Measurements from ENCODE around the gene BST2. TPM values are rescaled to one million over a fixed set of nuclear protein-coding genes. Genes with fewer than 3 reads are reported as not detected.
"Not testable (repeated sequence)": the region's sequence is repeated elsewhere in the genome, so short reads cannot be mapped to it uniquely, and the experiment has no call there.

Gene BST2
- total and polyA plus RNA-seq, 5 donors from 2014 or later: 45.6 to 175 (median 157) TPM

GRCh38 chr19:17379221-17379631 is 26.2 kb downstream of the BST2 start:
- Mint-ChIP-seq H3K27ac (no peak overlapping the region), H3K4me3 (no peak overlapping the region), H3K4me1 (peaks cover 4 to 11% (median 8%) of the 10 kb centered on the region in 4 donors), H3K9me3 (peaks cover 0 to 2% (median 0%) of the 10 kb centered on the region in 7 donors), H3K36me3 (peaks cover 4% of the 10 kb centered on the region), H3K27me3 (peaks cover 38% of the 10 kb centered on the region)
- H3K4me3 ChIP-seq (ENCODE audit: low read depth, low read length): no peak overlapping the region
- H3K27me3 ChIP-seq (ENCODE audit: control insufficient read depth, insufficient read depth, low read length): no peaks in the 10 kb centered on the region
- H3K9me3 ChIP-seq (ENCODE audit: control insufficient read depth in 2 of 2, low read length in 2 of 2): no peaks in the 10 kb centered on the region
- ATAC-seq (ENCODE audit: low read depth in 2 of 2) (no peak), DNase-seq (no peak)
- H3K36me3 ChIP-seq (ENCODE audit: control insufficient read depth, insufficient read depth, low read length): no peaks in the 10 kb centered on the region
- no peak overlapping the region for H3K27ac ChIP-seq (ENCODE audit: insufficient read depth, low read length, poor library complexity, severe bottlenecking)
- peaks cover 5% of the 10 kb centered on the region for H3K4me1 ChIP-seq (ENCODE audit: control insufficient read depth, insufficient read depth, low read length, poor library complexity, severe bottlenecking)

- Mint-ChIP-seq H3K27ac (no peak overlapping the region), H3K36me3 (peaks cover 4% of the 10 kb centered on the region), H3K4me1 (peaks cover 4 to 11% (median 8%) of the 10 kb centered on the region in 4 donors), H3K9me3 (peaks cover 0 to 2% (median 0%) of the 10 kb centered on the region in 7 donors), H3K4me3 (no peak overlapping the region), H3K27me3 (peaks cover 43% of the 10 kb centered on the region)
- H3K4me3 ChIP-seq (ENCODE audit: low read depth, low read length): no peak overlapping the region
- H3K9me3 ChIP-seq (ENCODE audit: control insufficient read depth in 2 of 2, low read length in 2 of 2): no peaks in the 10 kb centered on the region
- no peak overlapping the region for H3K27ac ChIP-seq (ENCODE audit: insufficient read depth, low read length, poor library complexity, severe bottlenecking)
- ATAC-seq (ENCODE audit: low read depth in 2 of 2) (no peak), DNase-seq (no peak)
- peaks cover 5% of the 10 kb centered on the region for H3K4me1 ChIP-seq (ENCODE audit: control insufficient read depth, insufficient read depth, low read length, poor library complexity, severe bottlenecking)
- H3K27me3 ChIP-seq (ENCODE audit: control insufficient read depth, insufficient read depth, low read length): no peaks in the 10 kb centered on the region
- H3K36me3 ChIP-seq (ENCODE audit: control insufficient read depth, insufficient read depth, low read length): no peaks in the 10 kb centered on the region
These were observed 27.2 kb downstream of the BST2 start for GRCh38 chr19:17378271-17378670.

GRCh38 chr19:17376935-17377600 is 28.4 kb downstream of the BST2 start, which contains the start of gene PLVAP:
Gene PLVAP (minus strand): TSS chr19:17377342. CDS start chr19:17377288, 54 bp downstream.
- no peaks in the 10 kb centered on the region for H3K4me1 ChIP-seq (ENCODE audit: control insufficient read depth, insufficient read depth, low read length, poor library complexity, severe bottlenecking)
- H3K27me3 Mint-ChIP-seq: peaks cover 46% of the 10 kb centered on the region
- ATAC-seq (ENCODE audit: low read depth in 2 of 2): no peak
- H3K4me3 Mint-ChIP-seq: no peak within 1 kb of the TSS
- no peaks in the 10 kb centered on the region for H3K9me3 ChIP-seq (ENCODE audit: control insufficient read depth in 2 of 2, low read length in 2 of 2)
- peaks cover 4% of the 10 kb centered on the region for H3K36me3 Mint-ChIP-seq
- peaks cover 0 to 6% (median 4%) of the 10 kb centered on the region in 4 donors for H3K4me1 Mint-ChIP-seq
- no peak within 1 kb of the TSS for H3K27ac ChIP-seq (ENCODE audit: insufficient read depth, low read length, poor library complexity, severe bottlenecking)
- no peak within 1 kb of the TSS for H3K4me3 ChIP-seq (ENCODE audit: low read depth, low read length)
- DNase-seq: no peak
- no peaks in the 10 kb centered on the region for H3K36me3 ChIP-seq (ENCODE audit: control insufficient read depth, insufficient read depth, low read length)
- H3K9me3 Mint-ChIP-seq: peaks cover 0 to 2% (median 0%) of the 10 kb centered on the region in 7 donors
- H3K27me3 ChIP-seq (ENCODE audit: control insufficient read depth, insufficient read depth, low read length): no peaks in the 10 kb centered on the region
- H3K27ac Mint-ChIP-seq: no peak within 1 kb of the TSS

GRCh38 chr19:17370026-17370587 is 35.3 kb downstream of the BST2 start:
- Histone ChIP-seq H3K9me3 (ENCODE audit: control insufficient read depth in 2 of 2, low read length in 2 of 2) (no peaks in the 10 kb centered on the region), H3K27me3 (ENCODE audit: control insufficient read depth, insufficient read depth, low read length) (no peaks in the 10 kb centered on the region), H3K27ac (ENCODE audit: insufficient read depth, low read length, poor library complexity, severe bottlenecking) (no peak overlapping the region), H3K4me1 (ENCODE audit: control insufficient read depth, insufficient read depth, low read length, poor library complexity, severe bottlenecking) (no peaks in the 10 kb centered on the region), H3K36me3 (ENCODE audit: control insufficient read depth, insufficient read depth, low read length) (no peaks in the 10 kb centered on the region), H3K4me3 (ENCODE audit: low read depth, low read length) (no peak overlapping the region)
- Mint-ChIP-seq H3K9me3 (no peaks in the 10 kb centered on the region), H3K27ac (no peak overlapping the region), H3K4me3 (no peak overlapping the region), H3K27me3 (peaks cover 18% of the 10 kb centered on the region), H3K36me3 (no peaks in the 10 kb centered on the region), H3K4me1 (peaks cover 0 to 4% (median 0%) of the 10 kb centered on the region in 4 donors)
- DNase-seq (no peak), ATAC-seq (ENCODE audit: low read depth in 2 of 2) (peak in 1 of 2 donors; percentile 22)

- H3K27ac ChIP-seq (ENCODE audit: insufficient read depth, low read length, poor library complexity, severe bottlenecking): no peak overlapping the region
- Mint-ChIP-seq H3K4me3 (no peak overlapping the region), H3K4me1 (peaks cover 0 to 6% (median 0%) of the 10 kb centered on the region in 4 donors), H3K36me3 (no peaks in the 10 kb centered on the region), H3K9me3 (no peaks in the 10 kb centered on the region), H3K27ac (no peak overlapping the region), H3K27me3 (peaks cover 24% of the 10 kb centered on the region)
- DNase-seq (no peak), ATAC-seq (ENCODE audit: low read depth in 2 of 2) (no peak)
- H3K9me3 ChIP-seq (ENCODE audit: control insufficient read depth in 2 of 2, low read length in 2 of 2): no peaks in the 10 kb centered on the region
- no peaks in the 10 kb centered on the region for H3K4me1 ChIP-seq (ENCODE audit: control insufficient read depth, insufficient read depth, low read length, poor library complexity, severe bottlenecking)
- H3K4me3 ChIP-seq (ENCODE audit: low read depth, low read length): no peak overlapping the region
- no peaks in the 10 kb centered on the region for H3K27me3 ChIP-seq (ENCODE audit: control insufficient read depth, insufficient read depth, low read length)
- no peaks in the 10 kb centered on the region for H3K36me3 ChIP-seq (ENCODE audit: control insufficient read depth, insufficient read depth, low read length)
These were observed 40.1 kb downstream of the BST2 start for GRCh38 chr19:17365361-17365760.

GRCh38 chr19:17363852-17364605 is 41.4 kb downstream of the BST2 start:
- H3K4me1 Mint-ChIP-seq; ATAC-seq (ENCODE audit: low read depth in 2 of 2); H3K9me3 Mint-ChIP-seq; H3K27me3 ChIP-seq (ENCODE audit: control insufficient read depth, insufficient read depth, low read length); H3K9me3 ChIP-seq (ENCODE audit: control insufficient read depth in 2 of 2, low read length in 2 of 2); H3K36me3 ChIP-seq (ENCODE audit: control insufficient read depth, insufficient read depth, low read length); H3K4me3 ChIP-seq (ENCODE audit: low read depth, low read length); H3K4me1 ChIP-seq (ENCODE audit: control insufficient read depth, insufficient read depth, low read length, poor library complexity, severe bottlenecking); H3K36me3 Mint-ChIP-seq; DNase-seq; H3K4me3 Mint-ChIP-seq; H3K27ac ChIP-seq (ENCODE audit: insufficient read depth, low read length, poor library complexity, severe bottlenecking): not testable (repeated sequence)
- Mint-ChIP-seq H3K27me3 (peaks cover 21% of the 10 kb centered on the region), H3K27ac (peak overlapping the region in 1 of 3 donors; percentile 37)

- peaks cover 16% of the 10 kb centered on the region for H3K27me3 Mint-ChIP-seq
- H3K36me3 Mint-ChIP-seq: no peaks in the 10 kb centered on the region
- no peak overlapping the region for H3K4me3 Mint-ChIP-seq
- peaks cover 0 to 1% (median 0%) of the 10 kb centered on the region in 7 donors for H3K9me3 Mint-ChIP-seq
- peaks cover 0 to 2% (median 0%) of the 10 kb centered on the region in 4 donors for H3K4me1 Mint-ChIP-seq
- no peaks in the 10 kb centered on the region for H3K36me3 ChIP-seq (ENCODE audit: control insufficient read depth, insufficient read depth, low read length)
- DNase-seq (no peak), ATAC-seq (ENCODE audit: low read depth in 2 of 2) (no peak)
- no peaks in the 10 kb centered on the region for H3K4me1 ChIP-seq (ENCODE audit: control insufficient read depth, insufficient read depth, low read length, poor library complexity, severe bottlenecking)
- H3K9me3 ChIP-seq (ENCODE audit: control insufficient read depth in 2 of 2, low read length in 2 of 2): no peaks in the 10 kb centered on the region
- no peak overlapping the region for H3K27ac ChIP-seq (ENCODE audit: insufficient read depth, low read length, poor library complexity, severe bottlenecking)
- no peaks in the 10 kb centered on the region for H3K27me3 ChIP-seq (ENCODE audit: control insufficient read depth, insufficient read depth, low read length)
- peak overlapping the region in 1 of 3 donors; percentile 29 for H3K27ac Mint-ChIP-seq
- H3K4me3 ChIP-seq (ENCODE audit: low read depth, low read length): no peak overlapping the region
These were observed 45.3 kb downstream of the BST2 start for GRCh38 chr19:17359905-17360800.
